HUES48 (cell line): ENCODE data around the gene P2RY8.
A peak's percentile ranks its signal among the peaks of the same experiment; 100 is the strongest.

Source experiments
- H3K27ac ChIP-seq: one replicate; pipeline ENCODE4 v1.7.0; 2013; ENCODE audit warnings: low read depth, low read length, inconsistent platforms
- H3K27me3 ChIP-seq: 2 replicates; pipeline ENCODE4 v1.6.1; 2013; ENCODE audit warnings: mild to moderate bottlenecking, low read length; ENCODE audit not compliant: control insufficient read depth, insufficient read depth
- H3K36me3 ChIP-seq: 2 replicates; pipeline ENCODE4 v1.6.1; 2013; ENCODE audit warnings: low read length; ENCODE audit not compliant: control insufficient read depth, insufficient read depth
- H3K4me1 ChIP-seq: 2 replicates; pipeline ENCODE4 v1.6.1; 2013; ENCODE audit warnings: mild to moderate bottlenecking, low read length; ENCODE audit not compliant: control insufficient read depth, insufficient read depth
- H3K4me3 ChIP-seq: 2 replicates; pipeline ENCODE4 v1.5.1; 2013; ENCODE audit warnings: mild to moderate bottlenecking, low read depth, low read length
- H3K9ac ChIP-seq: 2 replicates; pipeline ENCODE4 v1.6.1; 2013; ENCODE audit warnings: mild to moderate bottlenecking, low read depth, low read length, moderate library complexity
- H3K9me3 ChIP-seq: 2 replicates; pipeline ENCODE4 v1.6.1; 2013; ENCODE audit warnings: low read length; ENCODE audit not compliant: control insufficient read depth, insufficient read depth

Gene P2RY8

DNA sequence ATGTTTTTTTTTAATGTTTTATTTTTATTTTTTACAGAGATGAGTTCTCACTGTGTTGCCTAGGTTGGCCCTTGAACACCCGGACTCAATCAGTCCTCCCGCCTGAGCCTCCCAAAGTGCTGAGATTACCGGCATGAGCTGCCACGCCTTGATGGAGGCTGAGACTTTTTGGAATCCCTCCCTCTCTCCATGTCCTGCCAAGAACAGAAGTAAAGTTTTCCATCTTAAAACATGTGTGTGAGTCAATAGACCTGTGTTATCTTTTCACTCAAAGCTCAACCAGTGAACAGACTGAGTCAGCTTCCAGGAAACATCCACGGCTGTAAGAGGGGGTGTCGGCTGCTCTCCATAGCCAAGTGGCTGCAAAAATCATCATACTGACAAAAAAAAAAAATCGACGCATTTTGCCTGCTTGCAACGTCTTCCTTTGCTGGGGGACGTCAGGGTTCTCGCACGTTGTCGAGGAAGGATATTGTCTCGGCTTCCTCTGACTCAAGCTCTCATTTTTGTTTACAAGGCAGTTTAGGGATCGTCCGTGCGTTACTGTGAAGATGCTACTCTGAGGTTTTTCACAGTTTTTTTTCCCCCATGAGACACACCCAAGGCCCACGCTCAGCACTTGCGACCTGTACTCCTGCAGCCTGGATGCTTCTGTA is 74.3 kb downstream of the P2RY8 start:
- no peak overlapping the region for H3K27ac ChIP-seq

GRCh38 chrX:1462110-1462509 is 74.9 kb downstream of the P2RY8 start:
- H3K9ac ChIP-seq, result no peak overlapping the region
- H3K27ac ChIP-seq, result no peak overlapping the region
- peaks cover 40% of the 10 kb centered on the region for H3K27me3 ChIP-seq
- no peaks in the 10 kb centered on the region for H3K36me3 ChIP-seq
- H3K4me3 ChIP-seq, result no peak overlapping the region
- H3K4me1 ChIP-seq, result peaks cover 7% of the 10 kb centered on the region; the same call in 1 of the 2 replicates
- H3K9me3 ChIP-seq, result no peaks in the 10 kb centered on the region

More for the DNA sequence above, 74.3 kb downstream of the P2RY8 start:
- Histone ChIP-seq H3K4me3 (no peak overlapping the region), H3K27me3 (peaks cover 47% of the 10 kb centered on the region), H3K9ac (no peak overlapping the region), H3K4me1 (peaks cover 7% of the 10 kb centered on the region; the same call in 1 of the 2 replicates), H3K36me3 (no peaks in the 10 kb centered on the region), H3K9me3 (no peaks in the 10 kb centered on the region)

DNA sequence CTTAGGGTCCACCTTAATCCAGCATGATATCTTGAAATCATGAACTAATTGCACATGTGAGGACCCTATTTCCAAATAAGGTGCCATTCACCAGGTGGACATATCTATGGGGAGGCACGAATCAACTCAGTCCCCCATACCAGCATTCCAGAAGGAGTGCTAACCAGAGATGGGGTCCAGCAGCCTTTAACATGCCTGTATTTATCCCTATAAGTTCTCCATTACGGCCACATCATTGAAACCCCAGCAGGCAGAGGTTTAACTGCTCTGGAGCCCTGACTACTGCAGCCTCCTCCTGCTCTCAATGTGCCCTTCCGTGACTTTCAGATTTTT is 81.1 kb downstream of the P2RY8 start:
- H3K9ac ChIP-seq, result no peak overlapping the region
- no peaks in the 10 kb centered on the region for H3K9me3 ChIP-seq
- no peak overlapping the region for H3K27ac ChIP-seq
- H3K4me3 ChIP-seq, result no peak overlapping the region
- H3K36me3 ChIP-seq, result no peaks in the 10 kb centered on the region
- no peaks in the 10 kb centered on the region for H3K27me3 ChIP-seq
- no peaks in the 10 kb centered on the region for H3K4me1 ChIP-seq

GRCh38 chrX:1453951-1454785 is 82.8 kb downstream of the P2RY8 start:
- Histone ChIP-seq H3K9ac (no peak overlapping the region), H3K4me3 (no peak overlapping the region), H3K27ac (no peak overlapping the region), H3K27me3 (no peaks in the 10 kb centered on the region), H3K36me3 (peaks cover 10% of the 10 kb centered on the region; the same call in 1 of the 2 replicates), H3K9me3 (peaks cover 10% of the 10 kb centered on the region), H3K4me1 (no peaks in the 10 kb centered on the region)

DNA sequence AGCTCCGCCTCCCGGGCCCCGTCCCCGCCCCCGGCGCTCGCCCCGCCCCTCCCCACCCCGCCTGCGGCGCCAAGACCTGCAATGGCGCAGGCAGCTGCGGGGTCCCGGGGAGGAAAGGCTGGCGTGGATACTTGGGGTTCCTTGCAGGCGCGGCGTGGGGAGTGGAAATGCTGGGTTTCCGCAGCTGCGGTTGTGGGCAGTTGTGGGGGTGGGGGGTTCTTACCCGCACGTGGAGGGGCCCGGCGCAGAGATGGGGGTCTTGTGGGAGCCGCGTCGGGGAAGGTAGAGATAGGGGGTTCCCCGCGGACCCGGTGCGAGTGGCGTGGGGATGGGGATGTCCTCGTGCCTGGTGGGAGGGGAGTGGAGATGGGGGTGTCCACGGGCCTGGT is 83.6 kb downstream of the P2RY8 start:
- Histone ChIP-seq H3K4me1 (no peaks in the 10 kb centered on the region), H3K9ac (no peak overlapping the region), H3K9me3 (peaks cover 17% of the 10 kb centered on the region), H3K36me3 (peaks cover 17% of the 10 kb centered on the region), H3K4me3 (peak overlapping the region; percentile 65), H3K27me3 (no peaks in the 10 kb centered on the region), H3K27ac (peak overlapping the region; percentile 54)

- H3K27ac ChIP-seq, result peak within 1 kb of the TSS; percentile 95
- peaks cover 21% of the 10 kb centered on the region for H3K36me3 ChIP-seq
- peak within 1 kb of the TSS; percentile 82 for H3K4me3 ChIP-seq
- H3K27me3 ChIP-seq, result no peaks in the 10 kb centered on the region
- peaks cover 22% of the 10 kb centered on the region for H3K9me3 ChIP-seq
- no peaks in the 10 kb centered on the region for H3K4me1 ChIP-seq
- peak within 1 kb of the TSS; percentile 66 for H3K9ac ChIP-seq
These were observed 84.2 kb downstream of the P2RY8 start, which contains the start of gene ASMTL for GRCh38 chrX:1452516-1453394. ASMTL (minus strand) TSS chrX:1452909; CDS start chrX:1452840, 69 bp downstream.

- H3K4me3 ChIP-seq, result peak overlapping the region; percentile 82
- peaks cover 21% of the 10 kb centered on the region for H3K36me3 ChIP-seq
- peak overlapping the region; percentile 95 for H3K27ac ChIP-seq
These were observed 85.1 kb downstream of the P2RY8 start for GRCh38 chrX:1451661-1452515.

GRCh38 chrX:1451251-1451660 is 85.7 kb downstream of the P2RY8 start:
- Histone ChIP-seq H3K36me3 (peaks cover 21% of the 10 kb centered on the region), H3K27me3 (no peaks in the 10 kb centered on the region), H3K9me3 (peaks cover 22% of the 10 kb centered on the region), H3K9ac (no peak overlapping the region), H3K4me1 (no peaks in the 10 kb centered on the region), H3K4me3 (peak overlapping the region; percentile 82; the same call in 1 of the 2 replicates), H3K27ac (no peak overlapping the region)

More at GRCh38 chrX:1451661-1452515, 85.1 kb downstream of the P2RY8 start:
- Histone ChIP-seq H3K9ac (no peak overlapping the region), H3K9me3 (peaks cover 22% of the 10 kb centered on the region), H3K27me3 (no peaks in the 10 kb centered on the region), H3K4me1 (no peaks in the 10 kb centered on the region)

GRCh38 chrX:1450361-1451161 is 86.4 kb downstream of the P2RY8 start:
- H3K27me3 ChIP-seq, result no peaks in the 10 kb centered on the region
- no peak overlapping the region for H3K9ac ChIP-seq
- H3K9me3 ChIP-seq, result peaks cover 22% of the 10 kb centered on the region
- H3K4me1 ChIP-seq, result no peaks in the 10 kb centered on the region
- H3K4me3 ChIP-seq, result no peak overlapping the region
- no peak overlapping the region for H3K27ac ChIP-seq
- peaks cover 21% of the 10 kb centered on the region for H3K36me3 ChIP-seq
